ENCODE results near the gene EZH2.

Gene EZH2

GRCh38 chr7:148918058-148918596 lies 34.0 kb upstream of the EZH2 start:
- H3K9ac ChIP-seq (ENCODE audit: low read depth in 1 of 2, low read length in 2 of 2), result no peak overlapping the region

GRCh38 chr7:148916186-148916585 lies 32.1 kb upstream of the EZH2 start:
- Histone ChIP-seq H3K9ac (ENCODE audit: low read depth in 1 of 2, low read length in 2 of 2) (no peak overlapping the region), H3K4me1 (ENCODE audit: control insufficient read depth in 2 of 2, insufficient read depth in 2 of 2, low read length in 2 of 2) (no peaks in the 10 kb centered on the region), H3K27me3 (ENCODE audit: control insufficient read depth in 2 of 2, insufficient read depth in 2 of 2, low read length in 2 of 2) (no peaks in the 10 kb centered on the region), H3K4me3 (ENCODE audit: low read length in 2 of 2) (no peak overlapping the region), H3K9me3 (ENCODE audit: control insufficient read depth in 2 of 2, low read length in 2 of 2) (no peaks in the 10 kb centered on the region), H3K36me3 (ENCODE audit: control insufficient read depth in 2 of 2, insufficient read depth in 2 of 2, low read length in 2 of 2) (no peaks in the 10 kb centered on the region), H3K27ac (ENCODE audit: low read depth in 2 of 2, low read length in 2 of 2) (no peak overlapping the region)

More at GRCh38 chr7:148918058-148918596, 34.0 kb upstream of the EZH2 start:
- H3K4me1 ChIP-seq (ENCODE audit: control insufficient read depth in 2 of 2, insufficient read depth in 2 of 2, low read length in 2 of 2), result no peaks in the 10 kb centered on the region
- H3K9me3 ChIP-seq (ENCODE audit: control insufficient read depth in 2 of 2, low read length in 2 of 2), result no peaks in the 10 kb centered on the region
- H3K27ac ChIP-seq (ENCODE audit: low read depth in 2 of 2, low read length in 2 of 2), result no peak overlapping the region
- H3K27me3 ChIP-seq (ENCODE audit: control insufficient read depth in 2 of 2, insufficient read depth in 2 of 2, low read length in 2 of 2), result no peaks in the 10 kb centered on the region
- H3K4me3 ChIP-seq (ENCODE audit: low read length in 2 of 2), result no peak overlapping the region
- H3K36me3 ChIP-seq (ENCODE audit: control insufficient read depth in 2 of 2, insufficient read depth in 2 of 2, low read length in 2 of 2), result no peaks in the 10 kb centered on the region

GRCh38 chr7:148915211-148915610 lies 31.1 kb upstream of the EZH2 start:
- Histone ChIP-seq H3K4me3 (ENCODE audit: low read length in 2 of 2) (no peak overlapping the region), H3K9me3 (ENCODE audit: control insufficient read depth in 2 of 2, low read length in 2 of 2) (no peaks in the 10 kb centered on the region), H3K27ac (ENCODE audit: low read depth in 2 of 2, low read length in 2 of 2) (no peak overlapping the region), H3K36me3 (ENCODE audit: control insufficient read depth in 2 of 2, insufficient read depth in 2 of 2, low read length in 2 of 2) (no peaks in the 10 kb centered on the region), H3K4me1 (ENCODE audit: control insufficient read depth in 2 of 2, insufficient read depth in 2 of 2, low read length in 2 of 2) (no peaks in the 10 kb centered on the region), H3K27me3 (ENCODE audit: control insufficient read depth in 2 of 2, insufficient read depth in 2 of 2, low read length in 2 of 2) (no peaks in the 10 kb centered on the region), H3K9ac (ENCODE audit: low read depth in 1 of 2, low read length in 2 of 2) (no peak overlapping the region)

GRCh38 chr7:148914208-148914777 lies 30.2 kb upstream of the EZH2 start:
- no peaks in the 10 kb centered on the region for H3K36me3 ChIP-seq (ENCODE audit: control insufficient read depth in 2 of 2, insufficient read depth in 2 of 2, low read length in 2 of 2)
- no peak overlapping the region for H3K4me3 ChIP-seq (ENCODE audit: low read length in 2 of 2)
- no peak overlapping the region for H3K9ac ChIP-seq (ENCODE audit: low read depth in 1 of 2, low read length in 2 of 2)
- no peaks in the 10 kb centered on the region for H3K9me3 ChIP-seq (ENCODE audit: control insufficient read depth in 2 of 2, low read length in 2 of 2)
- H3K4me1 ChIP-seq (ENCODE audit: control insufficient read depth in 2 of 2, insufficient read depth in 2 of 2, low read length in 2 of 2), result no peaks in the 10 kb centered on the region
- H3K27me3 ChIP-seq (ENCODE audit: control insufficient read depth in 2 of 2, insufficient read depth in 2 of 2, low read length in 2 of 2), result peaks cover 0 to under 1% of the 10 kb centered on the region in 2 donors
- H3K27ac ChIP-seq (ENCODE audit: low read depth in 2 of 2, low read length in 2 of 2), result no peak overlapping the region

GRCh38 chr7:148912758-148913541 lies 28.9 kb upstream of the EZH2 start:
- Histone ChIP-seq H3K9ac (ENCODE audit: low read depth in 1 of 2, low read length in 2 of 2) (no peak overlapping the region), H3K27ac (ENCODE audit: low read depth in 2 of 2, low read length in 2 of 2) (no peak overlapping the region), H3K4me1 (ENCODE audit: control insufficient read depth in 2 of 2, insufficient read depth in 2 of 2, low read length in 2 of 2) (no peaks in the 10 kb centered on the region), H3K4me3 (ENCODE audit: low read length in 2 of 2) (no peak overlapping the region), H3K9me3 (ENCODE audit: control insufficient read depth in 2 of 2, low read length in 2 of 2) (no peaks in the 10 kb centered on the region), H3K36me3 (ENCODE audit: control insufficient read depth in 2 of 2, insufficient read depth in 2 of 2, low read length in 2 of 2) (no peaks in the 10 kb centered on the region), H3K27me3 (ENCODE audit: control insufficient read depth in 2 of 2, insufficient read depth in 2 of 2, low read length in 2 of 2) (peaks cover 0 to 8% of the 10 kb centered on the region in 2 donors)

GRCh38 chr7:148912151-148912550 lies 28.1 kb upstream of the EZH2 start:
- no peaks in the 10 kb centered on the region for H3K4me1 ChIP-seq (ENCODE audit: control insufficient read depth in 2 of 2, insufficient read depth in 2 of 2, low read length in 2 of 2)
- no peaks in the 10 kb centered on the region for H3K9me3 ChIP-seq (ENCODE audit: control insufficient read depth in 2 of 2, low read length in 2 of 2)
- peaks cover 0 to 8% of the 10 kb centered on the region in 2 donors for H3K27me3 ChIP-seq (ENCODE audit: control insufficient read depth in 2 of 2, insufficient read depth in 2 of 2, low read length in 2 of 2)
- no peak overlapping the region for H3K9ac ChIP-seq (ENCODE audit: low read depth in 1 of 2, low read length in 2 of 2)
- H3K27ac ChIP-seq (ENCODE audit: low read depth in 2 of 2, low read length in 2 of 2), result no peak overlapping the region
- H3K36me3 ChIP-seq (ENCODE audit: control insufficient read depth in 2 of 2, insufficient read depth in 2 of 2, low read length in 2 of 2), result no peaks in the 10 kb centered on the region
- no peak overlapping the region for H3K4me3 ChIP-seq (ENCODE audit: low read length in 2 of 2)

GRCh38 chr7:148911626-148912025 lies 27.5 kb upstream of the EZH2 start:
- Histone ChIP-seq H3K27ac (ENCODE audit: low read depth in 2 of 2, low read length in 2 of 2) (no peak overlapping the region), H3K4me1 (ENCODE audit: control insufficient read depth in 2 of 2, insufficient read depth in 2 of 2, low read length in 2 of 2) (no peaks in the 10 kb centered on the region), H3K4me3 (ENCODE audit: low read length in 2 of 2) (no peak overlapping the region), H3K36me3 (ENCODE audit: control insufficient read depth in 2 of 2, insufficient read depth in 2 of 2, low read length in 2 of 2) (no peaks in the 10 kb centered on the region), H3K27me3 (ENCODE audit: control insufficient read depth in 2 of 2, insufficient read depth in 2 of 2, low read length in 2 of 2) (peaks cover 0 to 8% of the 10 kb centered on the region in 2 donors), H3K9me3 (ENCODE audit: control insufficient read depth in 2 of 2, low read length in 2 of 2) (no peaks in the 10 kb centered on the region), H3K9ac (ENCODE audit: low read depth in 1 of 2, low read length in 2 of 2) (no peak overlapping the region)

- Histone ChIP-seq H3K27ac (ENCODE audit: low read depth in 2 of 2, low read length in 2 of 2) (no peak overlapping the region), H3K36me3 (ENCODE audit: control insufficient read depth in 2 of 2, insufficient read depth in 2 of 2, low read length in 2 of 2) (no peaks in the 10 kb centered on the region), H3K27me3 (ENCODE audit: control insufficient read depth in 2 of 2, insufficient read depth in 2 of 2, low read length in 2 of 2) (peaks cover 0 to 8% of the 10 kb centered on the region in 2 donors), H3K9me3 (ENCODE audit: control insufficient read depth in 2 of 2, low read length in 2 of 2) (no peaks in the 10 kb centered on the region), H3K4me3 (ENCODE audit: low read length in 2 of 2) (no peak overlapping the region), H3K4me1 (ENCODE audit: control insufficient read depth in 2 of 2, insufficient read depth in 2 of 2, low read length in 2 of 2) (no peaks in the 10 kb centered on the region), H3K9ac (ENCODE audit: low read depth in 1 of 2, low read length in 2 of 2) (no peak overlapping the region)
Observed at GRCh38 chr7:148909568-148909967, 25.5 kb upstream of the EZH2 start.

- Histone ChIP-seq H3K36me3 (ENCODE audit: control insufficient read depth in 2 of 2, insufficient read depth in 2 of 2, low read length in 2 of 2) (no peaks in the 10 kb centered on the region), H3K9me3 (ENCODE audit: control insufficient read depth in 2 of 2, low read length in 2 of 2) (no peaks in the 10 kb centered on the region), H3K9ac (ENCODE audit: low read depth in 1 of 2, low read length in 2 of 2) (no peak overlapping the region), H3K27me3 (ENCODE audit: control insufficient read depth in 2 of 2, insufficient read depth in 2 of 2, low read length in 2 of 2) (peaks cover 0 to 8% of the 10 kb centered on the region in 2 donors), H3K4me3 (ENCODE audit: low read length in 2 of 2) (no peak overlapping the region), H3K4me1 (ENCODE audit: control insufficient read depth in 2 of 2, insufficient read depth in 2 of 2, low read length in 2 of 2) (no peaks in the 10 kb centered on the region), H3K27ac (ENCODE audit: low read depth in 2 of 2, low read length in 2 of 2) (no peak overlapping the region)
Observed at GRCh38 chr7:148906707-148907498, 22.8 kb upstream of the EZH2 start.

Data from mucosa of rectum (tissue), 2 donors.